MM.1S (cell line): Measurements from ENCODE around the gene PEX14.

Experiments
- DNase-seq: peaks from one replicate; pipeline ENCODE4 v3.0.0-alpha.2; 2015
- H2AFZ ChIP-seq: fragments of 300-600 bp; sonication (generic); 2 replicates; pipeline ENCODE4 v1.6.0; 2016; ENCODE audit warnings: antibody characterized with exemption, low read length
- H3F3A ChIP-seq: fragments of 300-600 bp; sonication (generic); 2 replicates; pipeline ENCODE4 v1.6.1; 2016; ENCODE audit warnings: mild to moderate bottlenecking, antibody characterized with exemption, low read length, moderate library complexity, mixed read lengths; ENCODE audit not compliant: insufficient read depth
- H3K27ac ChIP-seq: fragments of 300-600 bp; sonication (generic); 2 replicates; pipeline ENCODE4 v1.5.1; 2016; ENCODE audit warnings: mild to moderate bottlenecking, low read length
- H3K27me3 ChIP-seq: fragments of 300-600 bp; sonication (generic); replicated peaks from 2 replicates; pipeline ENCODE4 v1.6.0; 2016; ENCODE audit warnings: low read length; ENCODE audit not compliant: insufficient read depth
- H3K36me3 ChIP-seq: fragments of 300-600 bp; sonication (generic); replicated peaks from 2 replicates; pipeline ENCODE4 v1.6.1; 2016; ENCODE audit warnings: mild to moderate bottlenecking, low read length, mixed read lengths; ENCODE audit not compliant: insufficient read depth
- H3K4me1 ChIP-seq: fragments of 300-600 bp; sonication (generic); 2 replicates; pipeline ENCODE4 v1.6.1; 2016; ENCODE audit warnings: low read length, mixed read lengths
- H3K4me2 ChIP-seq: fragments of 300-600 bp; sonication (generic); 2 replicates; pipeline ENCODE4 v1.6.0; 2016; ENCODE audit warnings: low read depth, low read length
- H3K4me3 ChIP-seq: fragments of 300-600 bp; sonication (generic); 2 replicates; pipeline ENCODE4 v1.5.1; 2016; ENCODE audit warnings: low read length, mixed read lengths
- H3K79me2 ChIP-seq: fragments of 300-600 bp; sonication (generic); 2 replicates; pipeline ENCODE4 v1.6.1; 2016; ENCODE audit warnings: mixed run types, low read length, mixed read lengths
- H3K9ac ChIP-seq: fragments of 300-600 bp; sonication (generic); 2 replicates; pipeline ENCODE4 v1.6.1; 2016; ENCODE audit warnings: low read length, mixed read lengths
- H3K9me2 ChIP-seq: fragments of 300-600 bp; sonication (generic); replicated peaks from 2 replicates; pipeline ENCODE4 v1.6.1; 2016; ENCODE audit warnings: mild to moderate bottlenecking, low read length, mixed read lengths; ENCODE audit not compliant: insufficient read depth
- H3K9me3 ChIP-seq: fragments of 300-600 bp; sonication (generic); replicated peaks from 2 replicates; pipeline ENCODE4 v1.6.1; 2016; ENCODE audit warnings: mild to moderate bottlenecking, low read length, mixed read lengths; ENCODE audit not compliant: insufficient read depth
- H4K20me1 ChIP-seq: fragments of 300-600 bp; sonication (generic); 2 replicates; pipeline ENCODE4 v1.6.1; 2016; ENCODE audit warnings: mild to moderate bottlenecking, low read length, moderate library complexity, mixed read lengths; ENCODE audit not compliant: insufficient read depth
- CTCF ChIP-seq: fragments of 300-600 bp; sonication (generic); IDR thresholded peaks from 2 replicates; pipeline ENCODE4 v1.5.1; 2016; ENCODE audit warnings: antibody characterized with exemption, low read length, mixed read lengths
- EZH2 ChIP-seq: fragments of 300-600 bp; sonication (generic); optimal IDR thresholded peaks from 2 replicates; pipeline ENCODE3; 2017; ENCODE audit warnings: low read depth, mild to moderate bottlenecking, antibody characterized with exemption, low read length, mixed read lengths
- EZH2phosphoT487 ChIP-seq: fragments of 300-600 bp; sonication (generic); IDR thresholded peaks from 2 replicates; pipeline ENCODE4 v1.6.1; 2018; ENCODE audit warnings: antibody characterized with exemption, low read length

PEX14 gene

GRCh38 chr1:10541286-10541685 lies 66.5 kb downstream of the PEX14 start:
- no peak overlapping the region for H2AFZ ChIP-seq
- no peaks in the 10 kb centered on the region for H3F3A ChIP-seq
- H3K4me2 ChIP-seq = no peak overlapping the region
- H3K4me3 ChIP-seq = no peak overlapping the region
- H4K20me1 ChIP-seq = no peaks in the 10 kb centered on the region
- H3K9me3 ChIP-seq = no peaks in the 10 kb centered on the region
- no peaks in the 10 kb centered on the region for H3K4me1 ChIP-seq
- H3K36me3 ChIP-seq = no peaks in the 10 kb centered on the region
- no peaks in the 10 kb centered on the region for H3K9me2 ChIP-seq
- TF ChIP-seq EZH2phosphoT487 (no peak), CTCF (no peak), EZH2 (no peak)
- no peaks in the 10 kb centered on the region for H3K79me2 ChIP-seq
- H3K9ac ChIP-seq = no peak overlapping the region
- DNase-seq = no peak
- no peaks in the 10 kb centered on the region for H3K27me3 ChIP-seq
- H3K27ac ChIP-seq = no peak overlapping the region

DNA sequence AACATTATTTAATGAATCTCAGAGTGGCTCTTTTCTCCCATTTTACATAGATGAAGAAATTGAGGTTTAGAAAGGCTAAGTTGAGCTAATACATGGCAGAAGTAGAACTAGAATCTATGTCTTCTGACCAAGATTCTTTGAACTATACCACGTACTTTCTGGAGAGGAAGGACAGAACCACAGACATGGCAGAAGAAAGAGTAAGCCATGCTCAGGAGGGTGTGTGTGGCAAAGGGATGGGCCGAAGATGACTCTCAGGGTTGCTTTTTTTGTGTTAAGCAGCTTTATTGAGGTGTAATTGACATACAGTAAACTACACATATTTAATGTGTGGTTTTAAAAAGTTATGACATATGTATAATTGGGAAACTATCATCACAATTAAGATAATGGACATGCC lies 69.5 kb downstream of the PEX14 start:
- H3K27ac ChIP-seq = no peak overlapping the region
- no peak for TF ChIP-seq EZH2phosphoT487
- TF ChIP-seq EZH2 = no peak
- no peak for TF ChIP-seq CTCF
- no peak for DNase-seq

DNA sequence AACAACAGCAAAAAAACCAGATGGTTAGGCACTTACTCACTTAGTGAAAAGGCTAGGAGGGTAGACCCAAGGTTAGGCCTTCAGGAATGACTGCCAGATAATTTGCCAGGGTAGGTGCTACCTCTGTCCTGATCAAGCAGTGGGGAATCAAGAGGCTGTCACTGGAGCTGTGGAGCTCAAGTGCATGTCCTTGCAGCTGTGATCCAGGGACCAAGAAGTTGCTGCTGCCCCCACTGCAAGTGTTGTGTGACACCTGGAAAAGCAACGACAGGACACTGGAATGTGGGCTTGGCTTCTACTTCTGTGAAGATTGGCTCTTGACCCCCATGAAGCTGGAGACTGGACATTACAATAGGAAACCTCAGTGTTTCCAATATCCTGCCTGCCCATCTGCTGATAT lies 72.1 kb downstream of the PEX14 start:
- Histone ChIP-seq H3K4me3 (no peak overlapping the region), H3K9ac (no peak overlapping the region), H3F3A (no peaks in the 10 kb centered on the region), H3K4me1 (no peaks in the 10 kb centered on the region), H3K27me3 (no peaks in the 10 kb centered on the region), H2AFZ (no peak overlapping the region), H3K4me2 (no peak overlapping the region), H3K9me2 (no peaks in the 10 kb centered on the region), H3K79me2 (no peaks in the 10 kb centered on the region), H3K27ac (no peak overlapping the region), H4K20me1 (no peaks in the 10 kb centered on the region), H3K9me3 (no peaks in the 10 kb centered on the region), H3K36me3 (no peaks in the 10 kb centered on the region)
- no peak for DNase-seq
- TF ChIP-seq CTCF = no peak
- TF ChIP-seq EZH2 = no peak
- no peak for TF ChIP-seq EZH2phosphoT487

More for the DNA sequence above, 69.5 kb downstream of the PEX14 start:
- Histone ChIP-seq H3K4me1 (no peaks in the 10 kb centered on the region), H4K20me1 (no peaks in the 10 kb centered on the region), H3K9me3 (no peaks in the 10 kb centered on the region), H3K4me3 (no peak overlapping the region), H3K36me3 (no peaks in the 10 kb centered on the region), H3K9me2 (no peaks in the 10 kb centered on the region), H2AFZ (no peak overlapping the region), H3K79me2 (no peaks in the 10 kb centered on the region), H3K4me2 (no peak overlapping the region), H3K9ac (no peak overlapping the region), H3F3A (no peaks in the 10 kb centered on the region), H3K27me3 (no peaks in the 10 kb centered on the region)
